GM19372 (cell line): ENCODE results near the gene ZDHHC24.

Experiments
- ATAC-seq: cut with Tn5 transposase; IDR thresholded peaks from one replicate; pipeline ENCODE4 v1.9.1; 2021; ENCODE audit warnings: mild to moderate bottlenecking, low read depth, moderate library complexity; ENCODE audit not compliant: unreplicated experiment

Gene ZDHHC24

GRCh38 chr11:66475349-66476172 lies 70.3 kb downstream of the ZDHHC24 start:
- no peak for ATAC-seq

DNA sequence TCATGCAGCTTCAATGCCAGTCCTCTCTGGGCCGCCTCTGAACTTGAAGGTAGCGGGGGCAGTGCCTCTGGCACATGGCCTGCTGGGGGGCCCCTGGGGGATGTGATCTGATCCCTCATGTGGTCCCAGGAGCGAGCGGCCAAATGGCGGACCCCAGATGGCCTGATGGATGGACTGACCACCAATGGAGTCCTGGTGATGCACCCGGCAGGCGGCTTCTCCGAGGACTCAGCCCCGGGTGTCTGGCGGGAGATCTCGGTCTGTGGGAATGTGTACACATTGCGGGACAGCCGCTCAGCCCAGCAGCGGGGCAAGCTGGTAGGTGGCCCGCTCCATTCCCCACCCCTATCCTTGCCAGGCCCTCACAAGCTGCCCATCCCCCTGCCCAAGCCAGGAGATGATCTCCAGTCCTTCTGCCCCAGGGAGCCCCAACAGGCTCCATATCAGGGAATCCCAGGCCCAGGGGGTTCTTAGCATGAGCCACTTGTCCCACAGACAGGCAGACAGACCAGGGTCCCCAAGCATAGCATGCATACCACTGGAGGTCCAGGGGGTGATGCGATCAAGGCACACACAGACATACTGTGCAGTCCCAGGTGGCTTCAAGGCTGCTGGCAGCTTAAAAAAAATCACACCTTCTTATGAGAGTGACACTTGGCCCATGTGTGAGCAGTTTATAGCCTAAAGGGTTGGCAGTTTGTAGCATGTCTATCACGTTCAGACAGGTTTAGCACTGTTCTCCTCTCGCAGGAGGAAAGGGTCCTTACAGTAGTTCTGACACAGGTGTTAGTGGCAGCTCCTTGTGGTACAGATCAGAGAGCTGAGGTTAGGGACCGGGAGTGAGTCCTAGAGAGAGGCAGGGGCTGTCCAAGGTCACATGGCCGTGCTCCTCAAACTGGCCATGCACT lies 72.0 kb downstream of the ZDHHC24 start:
- ATAC-seq, result no peak

DNA sequence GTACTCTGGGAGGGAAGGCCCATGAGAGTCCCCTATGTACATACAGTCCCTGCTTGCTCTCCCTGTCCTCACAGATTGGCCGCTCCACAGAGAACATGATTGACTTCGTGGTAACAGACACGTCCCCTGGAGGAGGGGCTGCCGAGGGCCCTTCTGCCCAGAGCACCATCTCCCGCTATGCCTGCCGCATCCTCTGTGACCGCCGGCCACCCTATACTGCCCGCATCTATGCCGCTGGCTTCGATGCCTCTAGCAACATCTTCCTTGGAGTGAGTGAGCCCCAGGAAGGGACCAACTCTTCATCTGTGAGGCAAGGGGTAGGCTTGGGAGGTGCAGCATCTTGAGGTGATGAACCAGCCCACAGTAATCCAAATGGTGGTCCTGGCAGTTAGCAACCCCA lies 72.7 kb downstream of the ZDHHC24 start:
- no peak for ATAC-seq

- ATAC-seq, result no peak
Measured at GRCh38 chr11:66472054-66472453, 73.8 kb downstream of the ZDHHC24 start.

GRCh38 chr11:66471142-66471541 lies 74.7 kb downstream of the ZDHHC24 start:
- ATAC-seq, result no peak
